Stomach (tissue), 9 donors: ENCODE measurements around the gene SDCCAG8. TPM values are rescaled to one million over a fixed set of nuclear protein-coding genes. Genes with fewer than 3 reads are reported as not detected.

Experiments
- DNase-seq, 2 donors: peaks; one replicate each; pipeline versions ENCODE4 v3.0.0 to v3.0.0-alpha.2; 2013 to 2019
- H3K27ac ChIP-seq, 5 donors: fragments of 200-600 bp in 4 of 5; sonication (generic) in 4 of 5; one replicate each; pipeline ENCODE4 v1.5.1; 2013 to 2019; ENCODE audit warnings: mild to moderate bottlenecking in 1 of 5, moderate library complexity in 1 of 5
- H3K27me3 ChIP-seq, 3 donors: fragments of 200-600 bp; sonication (generic); one replicate each; pipeline ENCODE4 v1.5.1; 2017 to 2019; ENCODE audit warnings: mixed run types in 1 of 3
- H3K36me3 ChIP-seq, 4 donors: fragments of 200-600 bp; sonication (generic); 1 replicate in 3 of 4; 2 replicates in 1 of 4; pipeline ENCODE4 v1.5.1; 2016 to 2019
- H3K4me1 ChIP-seq, 4 donors: fragments of 200-600 bp; sonication (generic); one replicate each; pipeline ENCODE4 v1.5.1; 2016 to 2019
- H3K4me3 ChIP-seq, 4 donors: fragments of 200-600 bp; sonication (generic) in 3 of 4; one replicate each; pipeline ENCODE4 v1.5.1; 2016 to 2019; ENCODE audit warnings: mild to moderate bottlenecking in 1 of 4
- H3K9me3 ChIP-seq, 4 donors: fragments of 200-600 bp; sonication (generic); one replicate each; pipeline ENCODE4 v1.5.1; 2016 to 2019
- EP300 ChIP-seq: sonication (generic); formaldehyde crosslinking; IDR thresholded peaks from one replicate; pipeline ENCODE4 v1.6.1; 2017; ENCODE audit warnings: antibody characterized with exemption
- POLR2A ChIP-seq, 4 donors: fragments of 450-650 bp; IDR thresholded peaks; one replicate each; pipeline ENCODE4 v1.6.1; 2016; ENCODE audit warnings: antibody characterized with exemption in 4 of 4, control low read depth in 2 of 4, mild to moderate bottlenecking in 1 of 4, moderate library complexity in 1 of 4
- POLR2AphosphoS5 ChIP-seq, 3 donors: sonication (generic); formaldehyde crosslinking; IDR thresholded peaks; one replicate each; pipeline ENCODE4 v1.6.1; 2016; ENCODE audit warnings: antibody characterized with exemption in 3 of 3
- WGBS, 5 donors: extraction: QIAGEN DNeasy Blood & Tissue Kit in 3 of 5; methylation state at CpG; one replicate each; pipeline versions ENCODE4 v1.1.5 to v1.1.7; 2013 to 2018; 5-methylcytosine and 5-hydroxymethylcytosine counted together
- intact Hi-C: fragments of 100-400 bp; cut with DNase I; formaldehyde crosslinking; loops from one replicate; pipeline ENCODE4 v1.15.1; 2023; ENCODE audit warnings: low total_unique reads
- polyA plus RNA-seq, 3 donors: library from polyadenylated mRNA; stranded (reverse); fragments of 200-250 nt; gene quantifications; one replicate each; pipeline ENCODE4 v1.2.3, GENCODE V29; 2013
- total RNA-seq, 5 donors: library from RNA; depleted of rRNA; stranded (reverse); fragments of >200 nt; gene quantifications; one replicate each; pipeline versions ENCODE4 v1.1.0 to v1.2.3, GENCODE V29; 2014 to 2016
- TF ChIP-seq, protein P1 (sequence below), 7 experiments: fragments of 450-650 bp in 4 of 7; fragments of 200-600 bp in 3 of 7; sonication (generic) in 3 of 7; IDR thresholded peaks; one replicate each; pipeline ENCODE4 v1.5.1; 2016 to 2019; ENCODE audit warnings: antibody characterized with exemption in 7 of 7, control low read depth in 2 of 7, mild to moderate bottlenecking in 1 of 7
- donor health status: healthy with polysubstance abuse.
- donor health status: Bipolar disorder and iron deficiency.
- donor health status: healthy.

Gene SDCCAG8
- total and polyA plus RNA-seq, 8 donors, result 16.3 to 184 (median 24.5) TPM

GRCh38 chr1:243496187-243496646, 240.4 kb downstream of the SDCCAG8 start:
- DNase-seq, result peak in 1 of 2 donors; percentile 73
- H3K4me3 ChIP-seq, result peak overlapping the region in 1 of 4 donors; percentile 12
- no peak for TF ChIP-seq POLR2A (IDR thresholded peaks at IDR 0.05)
- H3K4me1 ChIP-seq, result peaks cover 4 to 38% (median 14%) of the 10 kb centered on the region in 4 donors
- H3K27me3 ChIP-seq, result no peaks in the 10 kb centered on the region
- peaks cover 0 to 28% (median 23%) of the 10 kb centered on the region in 4 donors for H3K36me3 ChIP-seq
- peak overlapping the region; percentile 39 to 88 (median 87) for H3K27ac ChIP-seq
- no peaks in the 10 kb centered on the region for H3K9me3 ChIP-seq
- WGBS, 5 donors, result 68 to 87% (median 79%) methylated on average over 19 of the region's 19 CpGs
- intact Hi-C loops, result no loop called here

- H3K36me3 ChIP-seq, result peaks cover 0 to 31% (median 23%) of the 10 kb centered on the region in 4 donors
- no peak overlapping the region for H3K4me3 ChIP-seq
- no peak for DNase-seq
- peak overlapping the region in 4 of 5 donors; percentile 78 to 88 (median 88) for H3K27ac ChIP-seq
- WGBS, 5 donors, result 92 to 96% (median 95%) methylated on average over 11 of the region's 11 CpGs
- intact Hi-C loops, result no loop called here
- H3K27me3 ChIP-seq, result no peaks in the 10 kb centered on the region
- no peaks in the 10 kb centered on the region for H3K9me3 ChIP-seq
- TF ChIP-seq POLR2A (IDR thresholded peaks at IDR 0.05), result no peak
- TF ChIP-seq, protein P1, sequence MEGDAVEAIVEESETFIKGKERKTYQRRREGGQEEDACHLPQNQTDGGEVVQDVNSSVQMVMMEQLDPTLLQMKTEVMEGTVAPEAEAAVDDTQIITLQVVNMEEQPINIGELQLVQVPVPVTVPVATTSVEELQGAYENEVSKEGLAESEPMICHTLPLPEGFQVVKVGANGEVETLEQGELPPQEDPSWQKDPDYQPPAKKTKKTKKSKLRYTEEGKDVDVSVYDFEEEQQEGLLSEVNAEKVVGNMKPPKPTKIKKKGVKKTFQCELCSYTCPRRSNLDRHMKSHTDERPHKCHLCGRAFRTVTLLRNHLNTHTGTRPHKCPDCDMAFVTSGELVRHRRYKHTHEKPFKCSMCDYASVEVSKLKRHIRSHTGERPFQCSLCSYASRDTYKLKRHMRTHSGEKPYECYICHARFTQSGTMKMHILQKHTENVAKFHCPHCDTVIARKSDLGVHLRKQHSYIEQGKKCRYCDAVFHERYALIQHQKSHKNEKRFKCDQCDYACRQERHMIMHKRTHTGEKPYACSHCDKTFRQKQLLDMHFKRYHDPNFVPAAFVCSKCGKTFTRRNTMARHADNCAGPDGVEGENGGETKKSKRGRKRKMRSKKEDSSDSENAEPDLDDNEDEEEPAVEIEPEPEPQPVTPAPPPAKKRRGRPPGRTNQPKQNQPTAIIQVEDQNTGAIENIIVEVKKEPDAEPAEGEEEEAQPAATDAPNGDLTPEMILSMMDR (IDR thresholded peaks at IDR 0.05), result no peak
- no peak for TF ChIP-seq EP300
- TF ChIP-seq POLR2AphosphoS5 (IDR thresholded peaks at IDR 0.05), result no peak
- peaks cover 4 to 32% (median 14%) of the 10 kb centered on the region in 4 donors for H3K4me1 ChIP-seq
Observed at GRCh38 chr1:243496806-243497205, 241.0 kb downstream of the SDCCAG8 start.

DNA sequence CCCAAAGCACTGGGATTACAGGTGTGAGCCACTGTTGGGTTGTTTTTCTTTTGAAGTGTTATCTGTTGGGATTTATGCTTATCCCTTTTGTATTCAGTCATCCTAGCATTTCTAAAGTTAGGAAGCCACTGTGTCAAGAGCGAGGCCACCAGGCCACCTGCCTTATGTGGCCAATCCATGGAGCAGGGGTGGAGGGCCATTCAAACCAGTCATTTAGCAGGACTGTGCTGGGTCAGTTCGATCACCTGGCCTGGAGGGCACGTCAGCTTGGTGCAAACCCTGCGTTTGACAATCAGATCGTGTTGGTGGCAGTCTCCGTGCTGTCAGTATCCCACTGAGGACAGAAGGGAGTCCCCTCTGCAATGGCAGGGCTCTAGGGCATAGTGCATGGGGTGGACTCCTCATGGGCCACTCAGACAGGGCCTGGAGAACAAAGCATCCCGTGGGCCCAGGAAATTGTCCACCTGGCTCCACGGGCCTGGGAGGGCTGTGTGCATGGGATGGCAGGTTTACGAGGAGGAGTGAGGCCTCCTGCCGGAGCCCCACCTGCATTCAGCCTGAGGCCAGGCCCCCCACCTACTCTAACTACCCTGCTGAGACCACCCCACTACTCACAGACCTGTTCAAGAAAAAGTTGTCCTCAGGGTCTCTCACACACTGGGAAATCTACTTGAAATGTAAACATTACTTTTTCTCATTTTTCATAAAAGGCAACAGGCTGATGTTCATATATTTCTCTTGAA, 242.3 kb downstream of the SDCCAG8 start:
- Histone ChIP-seq H3K9me3 (no peaks in the 10 kb centered on the region), H3K36me3 (peaks cover 0 to 34% (median 23%) of the 10 kb centered on the region in 4 donors), H3K27ac (no peak overlapping the region), H3K4me1 (peaks cover 4 to 25% (median 14%) of the 10 kb centered on the region in 4 donors), H3K4me3 (no peak overlapping the region), H3K27me3 (no peaks in the 10 kb centered on the region)
- DNase-seq, result no peak
- 95 to 97% (median 96%) methylated on average over 6 to 10 of the region's 10 CpGs for WGBS, 5 donors
- intact Hi-C loops, result no loop called here
- TF ChIP-seq EP300, result no peak
- TF ChIP-seq POLR2A (IDR thresholded peaks at IDR 0.05), result no peak
- TF ChIP-seq, protein P1 (IDR thresholded peaks at IDR 0.05), result no peak
- no peak for TF ChIP-seq POLR2AphosphoS5 (IDR thresholded peaks at IDR 0.05)

- no peak overlapping the region for H3K4me3 ChIP-seq
- DNase-seq, result no peak
- no peak overlapping the region for H3K27ac ChIP-seq
- TF ChIP-seq, protein P1 (IDR thresholded peaks at IDR 0.05), result no peak
- TF ChIP-seq POLR2A (IDR thresholded peaks at IDR 0.05), result no peak
- no peak for TF ChIP-seq POLR2AphosphoS5 (IDR thresholded peaks at IDR 0.05)
- TF ChIP-seq EP300, result no peak
- H3K36me3 ChIP-seq, result peaks cover 0 to 34% (median 25%) of the 10 kb centered on the region in 4 donors
- H3K9me3 ChIP-seq, result no peaks in the 10 kb centered on the region
- peaks cover 4 to 25% (median 14%) of the 10 kb centered on the region in 4 donors for H3K4me1 ChIP-seq
- intact Hi-C loops, result no loop called here
- WGBS, 5 donors, result 71 to 81% (median 81%) methylated on average over 4 of the region's 4 CpGs
- no peaks in the 10 kb centered on the region for H3K27me3 ChIP-seq
Observed at GRCh38 chr1:243499248-243499647, 243.4 kb downstream of the SDCCAG8 start.

GRCh38 chr1:243499711-243500110, 243.9 kb downstream of the SDCCAG8 start:
- TF ChIP-seq EP300 (no peak), POLR2AphosphoS5 (IDR thresholded peaks at IDR 0.05) (no peak), POLR2A (IDR thresholded peaks at IDR 0.05) (no peak)
- TF ChIP-seq, protein P1 (IDR thresholded peaks at IDR 0.05), result no peak
- no peak for DNase-seq
- intact Hi-C loops, result no loop called here

More at GRCh38 chr1:243499711-243500110, 243.9 kb downstream of the SDCCAG8 start:
- H3K27me3 ChIP-seq, result no peaks in the 10 kb centered on the region
- 92 to 97% (median 94%) methylated on average over 10 of the region's 10 CpGs for WGBS, 5 donors
- H3K4me3 ChIP-seq, result no peak overlapping the region
- H3K36me3 ChIP-seq, result peaks cover 0 to 38% (median 30%) of the 10 kb centered on the region in 4 donors
- no peaks in the 10 kb centered on the region for H3K9me3 ChIP-seq
- no peak overlapping the region for H3K27ac ChIP-seq
- peaks cover 4 to 25% (median 14%) of the 10 kb centered on the region in 4 donors for H3K4me1 ChIP-seq
